Vagina (tissue), 2 donors: ENCODE measurements around the gene KIF3A. TPM values are rescaled to one million over a fixed set of nuclear protein-coding genes. Genes with fewer than 3 reads are reported as not detected.

ENCODE experiments used
- DNase-seq, 2 donors: peaks; one replicate each; pipeline ENCODE4 v3.0.0-alpha.2; 2017; ENCODE audit errors: extremely low spot score in 2 of 2
- H3K27ac ChIP-seq: fragments of 200-600 bp; sonication (generic); one replicate; pipeline ENCODE4 v1.5.1; 2019
- H3K27me3 ChIP-seq: fragments of 200-600 bp; sonication (generic); one replicate; pipeline ENCODE4 v1.5.1; 2019
- H3K36me3 ChIP-seq, 2 donors: fragments of 200-600 bp; sonication (generic); one replicate each; pipeline ENCODE4 v1.5.1; 2017 to 2019
- H3K4me1 ChIP-seq: fragments of 200-600 bp; sonication (generic); one replicate; pipeline ENCODE4 v1.5.1; 2019
- H3K4me3 ChIP-seq, 2 donors: fragments of 200-600 bp; sonication (generic); 1 replicate in 1 of 2; 2 replicates in 1 of 2; pipeline ENCODE4 v1.5.1; 2016 to 2019
- H3K9me3 ChIP-seq: fragments of 200-600 bp; sonication (generic); one replicate; pipeline ENCODE4 v1.5.1; 2019
- CTCF ChIP-seq, 3 experiments: fragments of 450-650 bp in 2 of 3; fragments of 200-600 bp in 1 of 3; sonication (generic) in 1 of 3; IDR thresholded peaks; one replicate each; pipeline ENCODE4 v1.5.1; 2017 to 2019; ENCODE audit warnings: antibody characterized with exemption in 3 of 3, mild to moderate bottlenecking in 2 of 3, moderate library complexity in 2 of 3
- POLR2A ChIP-seq, 2 donors: fragments of 450-650 bp; IDR thresholded peaks; one replicate each; pipeline ENCODE4 v1.6.1; 2017; ENCODE audit warnings: antibody characterized with exemption in 2 of 2, mild to moderate bottlenecking in 2 of 2, moderate library complexity in 2 of 2
- POLR2AphosphoS5 ChIP-seq, 2 donors: sonication (generic); formaldehyde crosslinking; IDR thresholded peaks; one replicate each; pipeline ENCODE4 v1.9.0; 2017; ENCODE audit warnings: antibody characterized with exemption in 2 of 2, mild to moderate bottlenecking in 2 of 2, low read depth in 1 of 2; ENCODE audit not compliant: insufficient read depth in 1 of 2
- intact Hi-C: fragments of 100-400 bp; cut with DNase I; formaldehyde crosslinking; loops from one replicate; pipeline ENCODE4 v1.15.1; 2023
- total RNA-seq: library from RNA; depleted of rRNA; stranded (reverse); fragments of >200 nt; gene quantifications from one replicate; pipeline ENCODE4 v1.2.3, GENCODE V29; 2016

KIF3A gene
- total RNA-seq, 1 donor from 2014 or later = 20.6 TPM

- DNase-seq = no peak
- intact Hi-C loops = no loop called here
- Histone ChIP-seq H3K9me3 (no peaks in the 10 kb centered on the region), H3K27ac (no peak overlapping the region), H3K4me1 (no peaks in the 10 kb centered on the region), H3K27me3 (no peaks in the 10 kb centered on the region), H3K36me3 (no peaks in the 10 kb centered on the region), H3K4me3 (no peak overlapping the region)
- TF ChIP-seq CTCF (IDR thresholded peaks at IDR 0.05) (no peak), POLR2AphosphoS5 (IDR thresholded peaks at IDR 0.05; ENCODE audit: insufficient read depth in 1 of 2, low read depth in 1 of 2) (no peak), POLR2A (IDR thresholded peaks at IDR 0.05) (no peak)
Measured at GRCh38 chr5:132686193-132686592, 51.2 kb downstream of the KIF3A start.

GRCh38 chr5:132684922-132685720, 52.2 kb downstream of the KIF3A start:
- Histone ChIP-seq H3K27me3 (no peaks in the 10 kb centered on the region), H3K4me3 (no peak overlapping the region), H3K36me3 (no peaks in the 10 kb centered on the region), H3K9me3 (no peaks in the 10 kb centered on the region), H3K4me1 (no peaks in the 10 kb centered on the region), H3K27ac (no peak overlapping the region)
- DNase-seq = no peak
- intact Hi-C loops = no loop called here
- TF ChIP-seq POLR2A (IDR thresholded peaks at IDR 0.05) = no peak
- TF ChIP-seq POLR2AphosphoS5 (IDR thresholded peaks at IDR 0.05; ENCODE audit: insufficient read depth in 1 of 2, low read depth in 1 of 2) = no peak
- TF ChIP-seq CTCF (IDR thresholded peaks at IDR 0.05) = no peak

- intact Hi-C loops = no loop called here
- H3K27ac ChIP-seq = no peak overlapping the region
- no peak overlapping the region for H3K4me3 ChIP-seq
- H3K27me3 ChIP-seq = no peaks in the 10 kb centered on the region
- H3K36me3 ChIP-seq = no peaks in the 10 kb centered on the region
- TF ChIP-seq POLR2AphosphoS5 (IDR thresholded peaks at IDR 0.05; ENCODE audit: insufficient read depth in 1 of 2, low read depth in 1 of 2) (no peak), CTCF (IDR thresholded peaks at IDR 0.05) (no peak)
- H3K9me3 ChIP-seq = no peaks in the 10 kb centered on the region
- H3K4me1 ChIP-seq = no peaks in the 10 kb centered on the region
- DNase-seq = no peak
Measured at GRCh38 chr5:132684491-132684890, 52.9 kb downstream of the KIF3A start.

- TF ChIP-seq POLR2AphosphoS5 (IDR thresholded peaks at IDR 0.05; ENCODE audit: insufficient read depth in 1 of 2, low read depth in 1 of 2) (no peak), POLR2A (IDR thresholded peaks at IDR 0.05) (no peak), CTCF (IDR thresholded peaks at IDR 0.05) (no peak)
- no peaks in the 10 kb centered on the region for H3K9me3 ChIP-seq
- no peaks in the 10 kb centered on the region for H3K27me3 ChIP-seq
- peaks cover 6% of the 10 kb centered on the region for H3K4me1 ChIP-seq
- H3K4me3 ChIP-seq = no peak overlapping the region
- DNase-seq = peak in 1 of 2 donors; percentile 72
- intact Hi-C loops = no loop called here
- no peak overlapping the region for H3K27ac ChIP-seq
- H3K36me3 ChIP-seq = no peaks in the 10 kb centered on the region
Measured at GRCh38 chr5:132681983-132682382, 55.4 kb downstream of the KIF3A start.

- H3K27ac ChIP-seq = no peak overlapping the region
- intact Hi-C loops = no loop called here
- H3K36me3 ChIP-seq = no peaks in the 10 kb centered on the region
- H3K27me3 ChIP-seq = no peaks in the 10 kb centered on the region
- DNase-seq = no peak
- H3K4me3 ChIP-seq = no peak overlapping the region
- H3K4me1 ChIP-seq = peaks cover 10% of the 10 kb centered on the region
- TF ChIP-seq POLR2A (IDR thresholded peaks at IDR 0.05) (no peak), CTCF (IDR thresholded peaks at IDR 0.05) (no peak), POLR2AphosphoS5 (IDR thresholded peaks at IDR 0.05; ENCODE audit: insufficient read depth in 1 of 2, low read depth in 1 of 2) (no peak)
- no peaks in the 10 kb centered on the region for H3K9me3 ChIP-seq
Measured at GRCh38 chr5:132681476-132681831, 55.9 kb downstream of the KIF3A start.
